KMS-11 (cell line): ENCODE data around the gene CACNA2D1.

Experiments used
- H2AFZ ChIP-seq: fragments of 200-600 bp; sonication (generic); 2 replicates; pipeline ENCODE4 v1.6.1; 2016; ENCODE audit warnings: antibody characterized with exemption, mixed run types, low read depth
- H3K27ac ChIP-seq: fragments of 200-600 bp; sonication (generic); 2 replicates; pipeline ENCODE4 v1.6.1; 2016; ENCODE audit warnings: mild to moderate bottlenecking, mixed run types
- H3K27me3 ChIP-seq: fragments of 200-600 bp; sonication (generic); 2 replicates; pipeline ENCODE4 v1.6.1; 2017; ENCODE audit warnings: mild to moderate bottlenecking, low read depth, mixed run types, moderate library complexity; ENCODE audit not compliant: insufficient read depth
- H3K36me3 ChIP-seq: fragments of 200-600 bp; sonication (generic); 2 replicates; pipeline ENCODE4 v1.6.1; 2017; ENCODE audit warnings: mild to moderate bottlenecking, mixed run types; ENCODE audit not compliant: insufficient read depth
- H3K4me1 ChIP-seq: fragments of 200-600 bp; sonication (generic); 2 replicates; pipeline ENCODE4 v1.6.1; 2016; ENCODE audit warnings: mild to moderate bottlenecking, low read depth, mixed run types; ENCODE audit not compliant: poor library complexity, severe bottlenecking
- H3K4me2 ChIP-seq: fragments of 200-600 bp; sonication (generic); 2 replicates; pipeline ENCODE4 v1.7.0; 2016; ENCODE audit warnings: mild to moderate bottlenecking, mixed run types
- H3K4me3 ChIP-seq: fragments of 200-600 bp; sonication (generic); IDR thresholded peaks from 2 replicates; pipeline ENCODE4 v1.6.1; 2017; ENCODE audit warnings: low read depth, low read length, mixed read lengths; ENCODE audit not compliant: insufficient read depth
- H3K79me2 ChIP-seq: fragments of 200-600 bp; sonication (generic); 2 replicates; pipeline ENCODE4 v1.6.1; 2016; ENCODE audit warnings: low read depth, mixed run types; ENCODE audit not compliant: insufficient read depth
- H3K9ac ChIP-seq: fragments of 200-600 bp; sonication (generic); 2 replicates; pipeline ENCODE4 v1.6.1; 2016; ENCODE audit warnings: mild to moderate bottlenecking, mixed run types
- H4K20me1 ChIP-seq: fragments of 200-600 bp; sonication (generic); 2 replicates; pipeline ENCODE4 v1.6.1; 2016; ENCODE audit warnings: mild to moderate bottlenecking, mixed run types; ENCODE audit not compliant: insufficient read depth
- TF ChIP-seq, protein P1 (sequence below): fragments of 200-600 bp; sonication (generic); conservative IDR thresholded peaks from 2 replicates; pipeline ENCODE4 v1.6.1; 2017; ENCODE audit warnings: low read depth, mild to moderate bottlenecking, antibody characterized with exemption, low read length, moderate library complexity, mixed read lengths

CACNA2D1 gene

DNA sequence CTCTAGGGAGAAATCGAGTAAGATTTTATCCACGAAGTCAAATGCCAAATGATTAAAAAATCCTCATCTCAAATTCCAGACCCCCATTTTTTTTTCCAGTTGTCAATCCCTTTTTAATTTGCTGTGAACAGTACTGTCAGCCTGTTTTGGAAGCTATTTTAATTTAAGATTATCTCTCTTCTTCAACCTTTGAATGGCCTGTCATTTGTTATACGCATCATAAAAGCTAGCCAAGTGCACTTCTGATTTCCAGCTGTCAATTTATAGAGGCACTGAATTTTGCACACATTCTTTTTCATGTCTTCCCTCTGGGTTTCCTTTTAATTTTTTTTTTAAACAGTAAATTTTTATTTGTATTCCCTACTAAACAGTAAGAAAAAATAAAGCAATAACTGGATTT is 337.4 kb downstream of the CACNA2D1 start:
- no peaks in the 10 kb centered on the region for H4K20me1 ChIP-seq
- TF ChIP-seq, protein P1, sequence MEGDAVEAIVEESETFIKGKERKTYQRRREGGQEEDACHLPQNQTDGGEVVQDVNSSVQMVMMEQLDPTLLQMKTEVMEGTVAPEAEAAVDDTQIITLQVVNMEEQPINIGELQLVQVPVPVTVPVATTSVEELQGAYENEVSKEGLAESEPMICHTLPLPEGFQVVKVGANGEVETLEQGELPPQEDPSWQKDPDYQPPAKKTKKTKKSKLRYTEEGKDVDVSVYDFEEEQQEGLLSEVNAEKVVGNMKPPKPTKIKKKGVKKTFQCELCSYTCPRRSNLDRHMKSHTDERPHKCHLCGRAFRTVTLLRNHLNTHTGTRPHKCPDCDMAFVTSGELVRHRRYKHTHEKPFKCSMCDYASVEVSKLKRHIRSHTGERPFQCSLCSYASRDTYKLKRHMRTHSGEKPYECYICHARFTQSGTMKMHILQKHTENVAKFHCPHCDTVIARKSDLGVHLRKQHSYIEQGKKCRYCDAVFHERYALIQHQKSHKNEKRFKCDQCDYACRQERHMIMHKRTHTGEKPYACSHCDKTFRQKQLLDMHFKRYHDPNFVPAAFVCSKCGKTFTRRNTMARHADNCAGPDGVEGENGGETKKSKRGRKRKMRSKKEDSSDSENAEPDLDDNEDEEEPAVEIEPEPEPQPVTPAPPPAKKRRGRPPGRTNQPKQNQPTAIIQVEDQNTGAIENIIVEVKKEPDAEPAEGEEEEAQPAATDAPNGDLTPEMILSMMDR = no peak
- no peak overlapping the region for H3K4me2 ChIP-seq
- H3K9ac ChIP-seq = no peak overlapping the region
- no peak overlapping the region for H3K27ac ChIP-seq
- no peaks in the 10 kb centered on the region for H3K36me3 ChIP-seq
- H3K4me1 ChIP-seq = no peaks in the 10 kb centered on the region
- H3K27me3 ChIP-seq = no peaks in the 10 kb centered on the region
- no peak overlapping the region for H3K4me3 ChIP-seq
- no peaks in the 10 kb centered on the region for H3K79me2 ChIP-seq
- H2AFZ ChIP-seq = no peak overlapping the region

DNA sequence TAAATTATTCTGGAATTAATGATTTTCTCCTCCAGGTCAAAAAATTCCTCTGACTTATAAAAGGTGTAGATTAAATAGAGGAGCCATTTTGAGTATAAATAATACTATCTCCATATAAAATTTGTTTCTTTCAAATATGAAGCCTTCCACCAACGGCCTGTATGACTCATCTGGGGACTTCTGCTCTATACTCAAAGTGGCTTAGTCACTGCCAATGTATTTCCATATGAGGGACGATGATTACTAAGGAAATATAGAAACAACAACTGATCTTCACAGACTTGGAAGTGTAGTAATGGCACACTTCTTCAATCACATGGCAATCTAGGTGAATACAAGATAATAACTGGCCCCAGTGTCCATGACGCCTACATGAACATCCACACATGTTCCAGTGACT is 338.1 kb downstream of the CACNA2D1 start:
- Histone ChIP-seq H3K4me2 (no peak overlapping the region), H3K79me2 (no peaks in the 10 kb centered on the region), H3K27me3 (no peaks in the 10 kb centered on the region), H4K20me1 (no peaks in the 10 kb centered on the region), H3K4me1 (no peaks in the 10 kb centered on the region), H2AFZ (no peak overlapping the region), H3K4me3 (no peak overlapping the region), H3K27ac (no peak overlapping the region), H3K9ac (no peak overlapping the region), H3K36me3 (no peaks in the 10 kb centered on the region)
- TF ChIP-seq, protein P1 = no peak

DNA sequence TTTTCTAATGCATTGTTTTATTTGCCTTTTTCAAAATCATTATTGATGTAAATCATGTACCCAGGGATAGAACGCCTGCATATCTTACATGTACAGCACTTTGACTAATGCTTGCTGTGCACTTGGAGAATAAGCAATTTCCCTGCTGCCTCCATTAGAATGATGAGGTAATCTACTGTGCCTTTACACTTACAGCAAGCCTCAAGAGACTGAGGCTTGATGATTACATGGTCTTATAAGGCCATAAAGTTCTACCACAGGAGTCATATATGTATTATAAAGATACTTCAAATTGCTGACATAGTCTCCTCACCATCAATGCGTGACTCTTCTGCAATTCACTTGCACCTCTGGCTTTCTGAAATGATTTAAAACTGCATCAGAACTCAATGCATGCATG is 345.2 kb downstream of the CACNA2D1 start:
- Histone ChIP-seq H3K4me3 (no peak overlapping the region), H3K4me2 (no peak overlapping the region), H4K20me1 (no peaks in the 10 kb centered on the region), H3K36me3 (no peaks in the 10 kb centered on the region), H3K4me1 (no peaks in the 10 kb centered on the region), H3K9ac (no peak overlapping the region), H3K79me2 (no peaks in the 10 kb centered on the region), H3K27ac (no peak overlapping the region), H3K27me3 (no peaks in the 10 kb centered on the region), H2AFZ (no peak overlapping the region)
- TF ChIP-seq, protein P1 = no peak

DNA sequence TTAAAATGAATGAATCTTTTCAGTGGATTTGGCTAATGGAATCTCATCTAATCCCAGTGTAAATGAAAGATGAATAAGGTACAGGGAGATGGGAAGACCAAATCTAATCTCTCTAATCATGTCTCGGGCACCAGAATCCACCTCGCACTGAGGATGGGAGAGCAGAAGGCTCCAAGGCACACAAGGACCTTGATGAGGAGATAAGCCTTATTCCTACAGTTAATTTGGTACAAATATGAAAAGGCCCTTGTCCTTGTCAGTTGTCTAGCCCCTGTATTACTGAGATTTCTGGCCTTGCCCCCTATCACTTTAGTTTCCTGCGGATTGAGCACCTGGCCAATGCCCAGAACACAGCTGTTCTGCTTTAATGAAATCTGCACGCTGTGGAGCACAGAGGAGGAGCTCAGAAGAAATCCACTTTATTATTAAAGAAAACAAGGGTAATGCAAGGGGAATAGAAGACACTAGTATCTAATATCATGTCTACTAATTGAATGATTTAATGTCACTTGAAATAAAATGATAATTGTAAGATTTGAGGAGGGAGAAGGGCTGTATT is 352.4 kb downstream of the CACNA2D1 start:
- no peak overlapping the region for H3K4me2 ChIP-seq
- no peaks in the 10 kb centered on the region for H3K36me3 ChIP-seq
- no peaks in the 10 kb centered on the region for H4K20me1 ChIP-seq
- no peaks in the 10 kb centered on the region for H3K79me2 ChIP-seq
- H3K9ac ChIP-seq = no peak overlapping the region
- no peak overlapping the region for H3K27ac ChIP-seq
- H3K4me3 ChIP-seq = no peak overlapping the region
- no peak overlapping the region for H2AFZ ChIP-seq
- TF ChIP-seq, protein P1 = no peak
- no peaks in the 10 kb centered on the region for H3K4me1 ChIP-seq
- H3K27me3 ChIP-seq = no peaks in the 10 kb centered on the region
